RWPE1 (cell line): ENCODE results near the gene NFATC2.

Source experiments
- CTCF ChIA-PET: fragments of 350-600 bp; sonication (Branson Sonifier 250); formaldehyde crosslinking; extraction: SDS; loops from one replicate; lab custom pipeline; 2021; lab: Yijun Ruan, JAX
- POLR2A ChIA-PET: fragments of 400-600 bp; formaldehyde crosslinking; extraction: SDS; loops from one replicate; lab custom pipeline; 2020; ENCODE audit warnings: antibody characterized with exemption; ENCODE audit not compliant: low non-redundant PET; lab: Yijun Ruan, JAX
- DNase-seq: peaks from one replicate; pipeline ENCODE4 v3.0.0; 2012; ENCODE audit warnings: low spot score
- H3K27ac ChIP-seq: fragments of 450-650 bp; 2 replicates; pipeline ENCODE4 v1.5.1; 2017
- TF ChIP-seq, protein P1 (sequence below): fragments of 450-650 bp; conservative IDR thresholded peaks from 2 replicates; pipeline ENCODE4 v1.5.1; 2017; ENCODE audit warnings: low read depth, mild to moderate bottlenecking

Gene NFATC2

DNA sequence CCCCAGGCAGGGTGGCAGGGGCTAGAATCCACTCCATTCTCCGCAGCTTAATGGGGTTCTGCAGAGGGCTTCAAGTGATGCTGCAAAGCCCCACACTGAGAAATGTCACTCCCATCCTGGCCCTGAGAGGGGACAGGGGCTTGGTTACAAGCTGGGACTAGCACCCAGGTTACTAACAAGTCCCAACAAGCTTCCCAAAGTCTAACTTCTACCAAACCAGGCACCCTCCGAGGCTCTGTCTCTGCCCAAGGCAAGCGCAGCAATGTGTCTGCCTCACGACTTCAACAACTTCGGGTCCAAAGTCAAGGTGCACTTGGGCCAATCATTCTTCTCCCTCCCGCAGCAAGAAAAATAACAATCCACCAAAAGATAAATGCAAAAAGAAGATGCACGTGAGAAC, 45.6 kb downstream of the NFATC2 start:
- TF ChIP-seq, protein P1, sequence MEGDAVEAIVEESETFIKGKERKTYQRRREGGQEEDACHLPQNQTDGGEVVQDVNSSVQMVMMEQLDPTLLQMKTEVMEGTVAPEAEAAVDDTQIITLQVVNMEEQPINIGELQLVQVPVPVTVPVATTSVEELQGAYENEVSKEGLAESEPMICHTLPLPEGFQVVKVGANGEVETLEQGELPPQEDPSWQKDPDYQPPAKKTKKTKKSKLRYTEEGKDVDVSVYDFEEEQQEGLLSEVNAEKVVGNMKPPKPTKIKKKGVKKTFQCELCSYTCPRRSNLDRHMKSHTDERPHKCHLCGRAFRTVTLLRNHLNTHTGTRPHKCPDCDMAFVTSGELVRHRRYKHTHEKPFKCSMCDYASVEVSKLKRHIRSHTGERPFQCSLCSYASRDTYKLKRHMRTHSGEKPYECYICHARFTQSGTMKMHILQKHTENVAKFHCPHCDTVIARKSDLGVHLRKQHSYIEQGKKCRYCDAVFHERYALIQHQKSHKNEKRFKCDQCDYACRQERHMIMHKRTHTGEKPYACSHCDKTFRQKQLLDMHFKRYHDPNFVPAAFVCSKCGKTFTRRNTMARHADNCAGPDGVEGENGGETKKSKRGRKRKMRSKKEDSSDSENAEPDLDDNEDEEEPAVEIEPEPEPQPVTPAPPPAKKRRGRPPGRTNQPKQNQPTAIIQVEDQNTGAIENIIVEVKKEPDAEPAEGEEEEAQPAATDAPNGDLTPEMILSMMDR, result no peak
- ChIA-PET POLR2A (interaction anchor here (0.6 kb wide), 1 partner anchor 98 kb away, joined by 3 read pairs; no protein-coding TSS in a partner anchor), CTCF (interaction anchor here (0.6 kb wide), 1 partner anchor 11 kb away, joined by 4 read pairs; no protein-coding TSS in a partner anchor)
- no peak for DNase-seq
- no peak overlapping the region for H3K27ac ChIP-seq

DNA sequence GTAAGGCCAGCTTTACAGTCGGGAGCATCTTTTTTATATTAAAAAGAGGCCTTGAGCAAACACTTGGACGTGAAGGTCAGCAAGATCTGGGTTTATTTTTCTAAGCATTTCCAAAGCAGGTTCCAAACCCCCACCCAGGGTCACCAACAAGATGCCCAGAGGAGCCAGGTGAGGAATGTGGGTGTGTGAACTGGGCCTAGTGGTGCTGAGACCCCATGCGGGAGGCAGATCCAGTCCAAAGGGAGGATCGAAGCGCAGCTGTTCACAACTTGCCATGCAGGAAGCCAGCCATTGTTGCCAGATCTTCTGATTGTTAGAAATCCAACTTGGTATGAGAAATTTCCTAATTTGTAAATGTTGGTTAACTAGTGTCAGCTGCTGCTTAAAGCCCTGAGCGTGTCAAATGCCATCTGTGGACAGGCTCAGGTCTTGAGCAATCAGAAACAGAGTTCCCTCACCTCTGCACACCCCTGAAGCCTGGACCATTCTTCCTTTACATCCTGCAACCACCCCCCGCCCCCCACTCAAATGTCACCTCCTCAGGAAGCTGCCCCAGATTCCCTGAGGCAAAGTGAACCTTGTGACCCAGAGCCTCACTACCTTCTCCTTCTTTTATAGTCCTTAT, 46.5 kb downstream of the NFATC2 start:
- ChIA-PET POLR2A (interaction anchor here (0.6 kb wide), 1 partner anchor 99 kb away, joined by 3 read pairs; no protein-coding TSS in a partner anchor), CTCF (interaction anchor here (0.6 kb wide), 1 partner anchor 10 kb away, joined by 4 read pairs; no protein-coding TSS in a partner anchor)
- DNase-seq, result no peak
- TF ChIP-seq, protein P1, result no peak
- H3K27ac ChIP-seq, result no peak overlapping the region

DNA sequence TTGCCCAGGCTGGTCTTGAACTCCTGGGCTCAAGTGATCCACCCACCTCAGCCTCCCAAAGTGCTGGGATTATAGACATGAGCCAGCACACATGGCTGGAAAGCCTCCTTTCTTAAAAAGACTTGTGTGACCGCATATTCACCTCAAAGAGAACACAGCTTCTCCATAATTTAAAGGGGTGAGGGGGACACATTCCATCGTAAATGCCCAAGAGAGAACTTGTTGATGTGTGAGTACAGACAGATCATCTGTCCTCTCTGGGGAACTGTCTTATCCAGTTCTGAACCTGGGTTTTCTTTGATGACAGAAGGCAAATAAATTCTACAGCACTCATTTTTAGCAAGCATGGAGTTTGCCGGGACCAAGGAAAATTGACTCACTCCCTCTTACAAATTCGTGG, 47.2 kb downstream of the NFATC2 start:
- CTCF ChIA-PET, result interaction anchor here (0.6 kb wide), 1 partner anchor 1335 kb away, joined by 3 read pairs; no protein-coding TSS in a partner anchor
- POLR2A ChIA-PET, result no interaction called here
- H3K27ac ChIP-seq, result no peak overlapping the region
- TF ChIP-seq, protein P1, result no peak
- no peak for DNase-seq

DNA sequence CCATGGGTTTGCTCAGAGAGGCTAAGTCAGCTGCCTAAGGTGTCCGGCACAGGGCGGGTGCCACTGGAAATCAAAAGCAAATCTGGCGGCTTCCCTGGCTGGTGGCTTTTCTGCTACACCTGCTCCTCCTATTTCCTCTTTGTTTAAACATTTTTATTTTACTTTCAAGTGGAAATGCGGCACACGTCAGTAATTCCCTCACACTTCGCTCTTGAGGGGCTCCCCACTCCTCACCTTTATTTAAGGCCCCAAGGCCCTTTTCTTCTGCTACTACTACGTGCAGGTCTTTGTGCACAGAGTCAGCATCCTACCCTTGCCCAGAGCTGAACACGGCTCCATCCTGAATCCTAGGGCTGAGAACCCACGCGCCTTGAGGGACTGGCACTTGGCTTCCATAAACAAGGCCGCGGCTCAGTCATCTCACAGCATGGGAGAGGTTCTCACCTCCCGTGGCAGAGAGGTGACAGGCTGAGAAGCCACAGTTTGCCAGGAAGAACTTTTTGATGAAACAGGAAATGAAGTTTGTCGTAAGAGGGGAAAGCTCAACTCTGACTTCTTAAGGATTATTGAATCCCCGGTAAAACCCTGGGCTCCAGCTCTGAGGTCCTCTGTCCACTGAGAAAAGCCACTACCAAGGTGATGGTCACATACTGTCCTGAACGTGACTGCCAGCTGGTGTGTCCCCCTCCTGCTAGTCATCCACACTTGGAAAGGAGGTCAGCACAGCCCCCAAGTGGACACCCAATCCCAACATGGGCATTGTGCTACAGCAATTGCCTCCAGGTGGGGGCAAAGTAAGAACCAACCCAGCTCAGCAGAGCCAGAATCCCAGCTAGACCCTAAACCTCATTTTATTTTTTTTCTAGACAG, 48.0 kb downstream of the NFATC2 start:
- TF ChIP-seq, protein P1, result no peak
- no peak for DNase-seq
- H3K27ac ChIP-seq, result no peak overlapping the region
- CTCF ChIA-PET, result interaction anchor here (0.6 kb wide), 1 partner anchor 1335 kb away, joined by 3 read pairs; no protein-coding TSS in a partner anchor
- POLR2A ChIA-PET, result no interaction called here

DNA sequence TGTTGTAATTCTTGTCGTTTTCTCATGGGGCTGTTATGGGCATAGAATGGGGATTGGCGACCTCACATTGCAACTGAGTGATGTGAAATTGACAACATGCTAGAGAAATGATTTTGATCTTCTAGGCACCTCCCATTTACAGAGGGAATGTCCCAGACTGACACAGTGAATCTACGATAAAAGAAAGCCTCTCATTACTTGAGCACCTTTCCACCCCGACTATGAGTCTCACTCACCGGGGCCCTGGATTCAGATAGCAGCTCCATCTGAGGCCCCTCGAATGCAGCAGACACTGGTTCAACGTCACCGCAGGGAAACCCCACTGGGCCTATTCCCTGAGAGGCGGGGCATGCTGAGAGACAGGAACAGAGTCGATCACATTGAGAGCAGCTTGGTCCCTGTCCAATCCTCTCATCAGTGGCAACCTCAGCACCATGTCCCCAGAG, 49.1 kb downstream of the NFATC2 start:
- TF ChIP-seq, protein P1, result no peak
- CTCF ChIA-PET, result interaction anchor here (0.6 kb wide), 2 partner anchors 131 to 273 kb away, joined by 3 read pairs; no protein-coding TSS in a partner anchor
- no peak for DNase-seq
- H3K27ac ChIP-seq, result no peak overlapping the region
- POLR2A ChIA-PET, result no interaction called here
